Activated CD8-positive, alpha-beta memory T cell treated with anti-CD3 and anti-CD28 coated beads, Interleukin-2, amount 10 ng/mL, durations not matched to agents 7 days and 5 days (primary cell): Measurements from ENCODE around the gene ABHD16A. TPM values are rescaled to one million over a fixed set of nuclear protein-coding genes. Genes with fewer than 3 reads are reported as not detected.

Experiments used
- ATAC-seq: fragments of 150-1000 bp; cut with Tn5 transposase; one replicate; pipeline ENCODE4 v1.10.0; 2021; ENCODE audit warnings: moderate library complexity
- CTCF ChIA-PET: fragments of 350-600 bp; sonication (Branson Sonifier 250); formaldehyde crosslinking; loops from one replicate; lab custom pipeline; 2021; ENCODE audit warnings: antibody characterized with exemption; lab: Charles Lee
- DNase-seq: peaks from one replicate; pipeline ENCODE4 v3.0.0-alpha.2; 2020
- H3K27ac Mint-ChIP-seq: one replicate; pipeline ENCODE4 v1.8.0; 2021; ENCODE audit warnings: mild to moderate bottlenecking, mixed read lengths
- H3K27me3 Mint-ChIP-seq: one replicate; pipeline ENCODE4 v1.8.0; 2021; ENCODE audit warnings: mixed read lengths
- H3K36me3 Mint-ChIP-seq: one replicate; pipeline ENCODE4 v1.8.0; 2021; ENCODE audit warnings: mild to moderate bottlenecking, mixed read lengths
- H3K4me1 Mint-ChIP-seq: one replicate; pipeline ENCODE4 v1.8.0; 2021; ENCODE audit warnings: mixed read lengths
- H3K4me3 Mint-ChIP-seq: one replicate; pipeline ENCODE4 v1.8.0; 2021; ENCODE audit warnings: mild to moderate bottlenecking, moderate library complexity, mixed read lengths
- H3K9me3 Mint-ChIP-seq: one replicate; pipeline ENCODE4 v1.8.0; 2022; ENCODE audit warnings: low read depth, mixed read lengths
- total RNA-seq, 2 experiments: library from RNA; stranded (reverse); gene quantifications; one replicate each; pipeline ENCODE4 v1.2.3, GENCODE V29; 2021

ABHD16A gene
- total RNA-seq, 2 experiments from 2014 or later: 49.0 to 56.7 TPM

DNA sequence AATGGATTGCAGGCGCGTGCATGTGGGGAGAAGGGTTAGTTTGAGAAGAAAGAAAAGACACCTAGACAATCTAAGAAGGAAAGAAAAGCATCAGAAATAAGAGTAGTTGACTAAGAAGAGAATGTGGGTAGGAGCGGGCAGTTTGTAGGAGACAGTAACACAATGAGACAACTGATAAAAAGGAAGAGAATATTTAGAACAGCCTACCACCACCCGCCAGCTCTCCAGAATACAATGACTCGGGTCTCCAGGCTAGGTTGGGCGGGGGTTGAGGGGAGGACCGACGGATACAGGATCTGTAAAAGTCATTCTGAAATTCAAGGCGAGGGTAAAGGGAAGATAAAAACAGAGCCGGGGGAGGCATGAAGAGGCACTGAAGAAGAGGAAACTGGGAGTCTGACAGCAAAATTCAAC, 712 bp downstream of the ABHD16A start:
- Mint-ChIP-seq H3K27me3 (no peaks in the 10 kb centered on the region), H3K9me3 (no peaks in the 10 kb centered on the region), H3K4me1 (peaks cover 37% of the 10 kb centered on the region), H3K4me3 (peak overlapping the region; percentile 100), H3K27ac (peak overlapping the region; percentile 98), H3K36me3 (peaks cover 15% of the 10 kb centered on the region)
- ATAC-seq (no peak), DNase-seq (no peak)
- CTCF ChIA-PET: interaction anchor here (1.0 to 3.3 kb wide), 8 partner anchors 9 to 161 kb away, joined by 3 to 15 read pairs (median 5); partner anchors contain the start of genes CLIC1, DDX39B and LY6G5C

DNA sequence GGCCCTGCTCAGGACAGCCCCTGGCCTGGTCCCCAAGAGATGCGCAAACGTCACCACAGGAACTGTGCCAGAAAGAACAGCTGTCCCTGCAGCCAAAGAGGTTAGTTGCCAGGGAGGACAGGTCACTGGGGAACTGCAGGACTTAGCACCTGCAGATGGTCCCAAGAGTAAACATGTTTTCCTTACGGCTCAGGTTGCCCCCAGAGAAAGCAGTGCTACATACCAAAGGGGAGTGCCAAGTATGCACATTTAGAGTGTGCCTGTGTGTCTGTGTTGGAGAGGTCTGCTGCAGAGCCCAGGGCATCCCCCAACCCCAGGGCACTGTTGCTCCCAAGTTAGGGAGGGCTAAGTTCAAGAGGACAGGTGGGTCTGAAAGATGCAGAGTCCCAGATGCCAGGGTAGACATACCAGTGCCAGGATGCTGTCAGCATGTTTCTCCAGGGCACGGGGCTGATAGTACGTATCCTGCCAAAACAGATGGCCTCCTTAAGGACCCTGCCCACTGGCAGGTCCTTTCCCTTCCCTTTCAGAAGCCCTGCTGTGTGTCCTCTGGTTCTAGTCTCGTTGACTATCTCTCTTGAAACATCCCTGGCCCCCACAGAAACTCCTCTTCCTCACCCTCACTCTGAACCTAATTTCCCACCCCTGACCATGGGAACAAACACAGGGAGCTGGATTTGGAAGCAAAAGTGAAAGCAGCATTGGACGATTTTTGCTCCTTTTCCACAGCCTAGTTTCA, 1.3 kb downstream of the ABHD16A start:
- Mint-ChIP-seq H3K27me3 (no peaks in the 10 kb centered on the region), H3K9me3 (no peaks in the 10 kb centered on the region), H3K27ac (peak overlapping the region; percentile 98), H3K4me1 (peaks cover 39% of the 10 kb centered on the region), H3K36me3 (peaks cover 21% of the 10 kb centered on the region), H3K4me3 (peak overlapping the region; percentile 100)
- ATAC-seq: no peak
- CTCF ChIA-PET: interaction anchor here (1.0 to 3.3 kb wide), 4 partner anchors 21 to 128 kb away, joined by 4 to 15 read pairs (median 5); partner anchors contain the start of genes CLIC1 and LY6G5C
- DNase-seq: no peak

DNA sequence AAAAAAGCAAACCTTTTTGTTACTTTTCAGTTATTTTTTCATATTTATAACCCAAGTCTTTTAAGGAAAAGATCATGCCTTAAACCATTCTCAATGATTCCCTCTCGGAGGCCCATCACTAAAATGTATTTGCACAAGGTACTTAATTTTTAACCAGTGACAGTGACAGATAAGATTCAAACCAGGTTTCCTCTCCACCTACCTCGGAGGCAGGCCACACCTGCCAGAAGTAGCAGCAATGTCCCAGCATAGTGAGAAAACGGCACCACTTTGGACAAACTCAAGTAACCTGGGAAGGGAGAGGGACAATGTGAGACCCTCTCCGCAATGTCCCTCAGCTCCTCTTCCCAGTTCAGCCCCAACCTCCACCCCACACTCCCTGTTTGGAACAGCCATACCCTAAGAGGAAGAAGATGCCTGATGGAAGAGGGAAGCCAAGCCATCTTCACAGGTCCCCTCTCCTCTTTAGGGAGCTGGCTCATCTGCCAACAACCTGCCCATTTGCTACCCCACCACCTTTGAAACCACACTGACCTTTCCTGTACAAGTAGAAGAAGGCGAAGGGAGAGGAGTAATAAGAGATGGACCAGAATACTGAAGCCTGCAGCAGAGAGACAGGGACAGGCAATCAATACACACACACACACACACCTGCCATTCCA, 2.3 kb downstream of the ABHD16A start:
- no peaks in the 10 kb centered on the region for H3K27me3 Mint-ChIP-seq
- peaks cover 39% of the 10 kb centered on the region for H3K4me1 Mint-ChIP-seq
- ATAC-seq (no peak), DNase-seq (no peak)
- H3K9me3 Mint-ChIP-seq: no peaks in the 10 kb centered on the region
- H3K27ac Mint-ChIP-seq: peak overlapping the region; percentile 50
- peak overlapping the region; percentile 19 for H3K4me3 Mint-ChIP-seq
- CTCF ChIA-PET: interaction anchor here (1.6 kb wide), 1 partner anchor 20 kb away, joined by 4 read pairs; the partner anchor contains the start of gene LY6G5C
- peaks cover 25% of the 10 kb centered on the region for H3K36me3 Mint-ChIP-seq

DNA sequence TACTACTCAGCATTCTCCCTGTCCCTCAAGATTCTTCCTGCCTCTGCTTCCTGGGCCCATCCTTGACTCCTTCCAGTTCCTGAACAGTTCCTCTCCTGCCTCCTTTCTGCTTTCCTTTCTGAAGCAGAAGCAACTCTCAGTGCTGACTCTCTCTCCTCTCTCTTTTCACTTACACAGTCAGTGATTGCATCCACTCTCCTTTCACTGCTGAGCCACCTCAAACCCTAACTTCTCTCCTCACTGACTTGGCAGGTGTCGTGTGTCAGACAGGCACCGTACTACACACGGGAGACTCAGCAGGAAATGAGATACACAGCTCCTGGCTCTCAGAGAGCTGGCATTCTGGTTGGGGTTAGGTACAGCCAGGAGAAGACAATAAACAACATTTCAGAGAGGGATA, 5.6 kb downstream of the ABHD16A start:
- CTCF ChIA-PET: no interaction called here
- H3K36me3 Mint-ChIP-seq: peaks cover 30% of the 10 kb centered on the region
- H3K9me3 Mint-ChIP-seq: no peaks in the 10 kb centered on the region
- ATAC-seq: peak; percentile 37
- no peak overlapping the region for H3K4me3 Mint-ChIP-seq
- H3K27me3 Mint-ChIP-seq: no peaks in the 10 kb centered on the region
- no peak for DNase-seq
- H3K4me1 Mint-ChIP-seq: peaks cover 31% of the 10 kb centered on the region
- peak overlapping the region; percentile 69 for H3K27ac Mint-ChIP-seq

DNA sequence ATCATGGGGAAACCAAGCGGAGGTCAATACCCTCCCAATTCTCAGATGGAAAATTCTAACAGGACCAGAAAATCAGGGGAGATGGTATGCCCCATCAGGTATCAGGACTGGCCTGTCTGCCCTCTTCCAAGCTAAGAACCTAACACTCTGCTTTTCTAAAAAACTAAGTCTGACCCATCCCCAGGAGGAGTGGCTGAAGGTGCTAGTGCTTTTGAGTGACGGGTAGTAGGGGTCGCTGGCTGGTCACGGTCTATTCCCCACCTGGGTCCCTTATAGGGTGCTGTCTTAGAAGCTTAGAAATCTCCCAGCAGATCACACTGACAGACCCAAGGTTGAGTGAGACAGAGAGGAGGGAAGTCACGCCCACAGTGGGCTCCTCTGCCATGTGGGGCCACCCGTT, 9.6 kb downstream of the ABHD16A start:
- CTCF ChIA-PET: interaction anchor here (1.2 to 1.6 kb wide), 2 partner anchors 10 to 45 kb away, joined by 3 to 4 read pairs; partner anchors contain the start of gene ABHD16A
- Mint-ChIP-seq H3K9me3 (no peaks in the 10 kb centered on the region), H3K27me3 (no peaks in the 10 kb centered on the region), H3K27ac (no peak overlapping the region), H3K4me3 (no peak overlapping the region), H3K4me1 (peaks cover 8% of the 10 kb centered on the region), H3K36me3 (peaks cover 28% of the 10 kb centered on the region)
- ATAC-seq (no peak), DNase-seq (no peak)

DNA sequence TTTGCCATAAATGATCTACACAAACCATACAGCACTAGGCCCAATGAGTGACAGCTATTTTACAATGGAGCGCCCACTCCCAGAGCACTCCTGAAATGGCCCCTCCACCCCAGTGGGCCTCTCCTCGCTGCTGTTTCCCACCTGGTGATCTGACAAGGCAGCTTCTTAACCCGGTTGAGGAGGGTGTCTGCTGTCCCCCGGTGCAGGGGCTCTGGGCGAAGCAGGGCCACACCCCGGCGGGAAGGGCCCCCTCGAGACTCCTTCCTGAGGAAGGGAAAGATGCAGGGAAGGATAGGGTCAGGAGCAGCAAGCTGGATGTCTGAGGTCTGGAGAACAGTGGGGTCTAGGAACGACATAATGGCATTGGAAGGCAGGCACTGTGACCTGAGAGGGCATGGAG, 10.2 kb downstream of the ABHD16A start:
- no peaks in the 10 kb centered on the region for H3K27me3 Mint-ChIP-seq
- ATAC-seq (no peak), DNase-seq (no peak)
- no peaks in the 10 kb centered on the region for H3K9me3 Mint-ChIP-seq
- no peak overlapping the region for H3K27ac Mint-ChIP-seq
- CTCF ChIA-PET: interaction anchor here (0.6 to 1.6 kb wide), 3 partner anchors 11 to 137 kb away, joined by 3 to 4 read pairs (median 3); partner anchors contain the start of gene ABHD16A
- H3K4me1 Mint-ChIP-seq: peaks cover 6% of the 10 kb centered on the region
- H3K4me3 Mint-ChIP-seq: no peak overlapping the region
- peaks cover 26% of the 10 kb centered on the region for H3K36me3 Mint-ChIP-seq

DNA sequence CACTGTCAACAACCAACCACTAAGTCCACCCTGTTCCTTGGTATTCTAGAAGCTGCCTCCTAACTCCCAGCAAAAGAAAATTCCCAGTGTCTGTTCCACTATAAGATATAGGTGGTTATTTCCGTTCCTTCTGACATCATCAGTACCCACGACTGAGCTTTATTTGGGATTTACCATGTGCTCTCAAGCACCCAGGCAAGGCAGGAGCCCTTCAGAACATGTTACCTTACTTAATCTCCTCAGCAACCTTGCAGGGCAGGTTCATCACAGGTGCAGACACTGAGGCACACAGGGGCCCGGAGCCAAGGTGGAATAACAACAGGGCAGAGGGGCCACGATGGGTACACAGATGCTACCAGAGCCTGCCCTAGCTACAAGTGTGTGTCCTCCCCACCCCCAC, 10.8 kb downstream of the ABHD16A start:
- H3K27me3 Mint-ChIP-seq: no peaks in the 10 kb centered on the region
- H3K4me3 Mint-ChIP-seq: no peak overlapping the region
- no peak overlapping the region for H3K27ac Mint-ChIP-seq
- H3K36me3 Mint-ChIP-seq: peaks cover 25% of the 10 kb centered on the region
- H3K9me3 Mint-ChIP-seq: no peaks in the 10 kb centered on the region
- DNase-seq: no peak
- CTCF ChIA-PET: interaction anchor here (0.6 to 1.5 kb wide), 2 partner anchors 19 to 138 kb away, joined by 3 read pairs; no protein-coding TSS in a partner anchor
- no peak for ATAC-seq
- H3K4me1 Mint-ChIP-seq: peaks cover 1% of the 10 kb centered on the region

DNA sequence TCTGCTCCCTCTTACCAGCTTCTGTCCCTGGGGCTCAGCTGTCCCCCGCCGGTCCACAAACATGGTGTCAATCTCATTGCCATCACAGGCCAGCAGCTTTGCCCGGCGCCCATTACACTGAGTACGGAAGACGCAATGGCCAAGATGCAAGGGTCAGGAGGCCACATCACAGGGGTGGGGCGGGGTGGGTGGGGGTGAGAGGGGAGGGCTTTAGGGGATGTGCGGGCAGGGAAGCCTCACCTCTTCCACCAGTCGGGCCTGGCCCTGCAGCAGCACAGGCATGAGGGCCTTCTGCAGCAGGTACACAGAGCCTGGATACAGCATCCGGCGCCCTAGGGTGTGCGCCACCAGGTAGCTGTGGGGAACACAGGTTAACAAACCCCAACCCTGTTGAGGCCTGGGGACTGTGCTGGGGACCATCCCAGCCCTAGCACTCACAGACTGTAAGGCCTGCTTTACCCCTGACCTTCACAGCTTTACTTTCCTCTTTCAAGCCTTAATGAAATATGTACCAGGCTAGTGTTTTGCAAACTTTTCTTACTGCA, 11.5 kb downstream of the ABHD16A start:
- ATAC-seq (no peak), DNase-seq (no peak)
- Mint-ChIP-seq H3K4me3 (no peak overlapping the region), H3K27me3 (no peaks in the 10 kb centered on the region), H3K27ac (no peak overlapping the region), H3K9me3 (no peaks in the 10 kb centered on the region), H3K36me3 (peaks cover 20% of the 10 kb centered on the region), H3K4me1 (no peaks in the 10 kb centered on the region)
- CTCF ChIA-PET: interaction anchor here (1.0 to 2.1 kb wide), 3 partner anchors 10 to 100 kb away, joined by 3 to 6 read pairs (median 4); partner anchors contain the start of gene LY6G5C

DNA sequence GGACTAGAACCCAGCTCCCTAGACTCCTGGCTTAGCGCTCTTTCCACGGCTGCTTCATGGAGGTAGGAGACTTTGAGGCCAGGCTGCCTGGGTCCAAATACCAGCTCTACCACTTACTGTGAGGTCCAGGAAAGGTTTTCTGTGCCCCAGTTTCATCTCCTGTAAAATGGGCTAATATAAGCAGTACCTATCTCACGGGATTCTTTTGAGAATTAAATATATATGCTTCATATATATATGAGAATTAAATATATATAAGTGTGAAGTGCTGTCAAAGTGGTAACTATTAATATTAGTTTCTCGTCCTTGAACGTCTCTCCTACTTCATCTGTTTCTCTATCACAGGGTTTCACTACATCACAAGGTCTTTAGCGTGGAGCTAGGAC, 12.1 kb downstream of the ABHD16A start:
- no peaks in the 10 kb centered on the region for H3K27me3 Mint-ChIP-seq
- CTCF ChIA-PET: interaction anchor here (1.0 to 2.1 kb wide), 2 partner anchors 10 to 100 kb away, joined by 4 to 6 read pairs; partner anchors contain the start of gene LY6G5C
- H3K36me3 Mint-ChIP-seq: peaks cover 18% of the 10 kb centered on the region
- DNase-seq (no peak), ATAC-seq (no peak)
- H3K4me1 Mint-ChIP-seq: no peaks in the 10 kb centered on the region
- no peak overlapping the region for H3K27ac Mint-ChIP-seq
- no peaks in the 10 kb centered on the region for H3K9me3 Mint-ChIP-seq
- no peak overlapping the region for H3K4me3 Mint-ChIP-seq

DNA sequence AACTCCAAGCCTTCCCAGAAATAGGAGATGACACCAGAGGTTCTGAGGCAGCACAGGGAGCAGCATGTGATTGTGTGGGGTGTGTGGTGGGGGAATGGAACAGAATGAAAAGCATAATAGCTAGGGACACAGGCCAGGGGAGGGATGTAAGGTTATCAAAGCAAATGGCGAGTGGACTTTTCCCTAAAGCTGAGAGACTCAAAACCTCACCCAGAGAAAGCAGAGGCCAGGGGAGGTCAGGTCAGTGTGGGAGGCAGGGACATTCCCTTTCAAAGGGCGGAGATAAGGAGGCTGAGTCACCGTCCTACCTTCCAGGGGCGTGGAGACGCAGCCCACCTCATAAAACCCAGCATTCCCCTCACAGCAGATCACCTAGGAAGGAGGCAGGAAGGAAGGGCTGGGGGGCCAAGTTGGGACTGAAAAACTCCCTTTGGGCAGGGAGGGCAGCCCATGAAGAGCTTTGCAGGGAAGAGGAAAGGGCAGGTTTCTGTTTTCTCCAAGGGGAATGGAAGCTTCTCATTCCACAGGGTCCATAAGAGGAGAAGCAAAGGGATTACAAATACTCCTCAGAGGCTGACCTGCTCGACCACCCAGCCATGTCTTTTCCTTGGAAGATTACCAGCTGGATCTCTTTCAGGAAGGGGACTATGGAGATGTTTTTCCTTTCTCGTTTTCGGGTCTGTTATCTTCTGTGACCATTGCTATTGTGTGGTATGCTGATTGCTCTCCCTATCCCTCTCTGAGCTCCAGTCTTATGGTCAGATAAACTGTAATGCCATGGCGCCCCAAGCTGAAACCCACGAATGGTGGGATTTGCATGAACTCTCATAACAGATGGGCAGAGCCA, 12.7 kb downstream of the ABHD16A start:
- DNase-seq: no peak
- H3K4me1 Mint-ChIP-seq: no peaks in the 10 kb centered on the region
- no peaks in the 10 kb centered on the region for H3K27me3 Mint-ChIP-seq
- H3K9me3 Mint-ChIP-seq: no peaks in the 10 kb centered on the region
- no peak overlapping the region for H3K27ac Mint-ChIP-seq
- CTCF ChIA-PET: interaction anchor here (1.0 to 2.1 kb wide), 3 partner anchors 9 to 101 kb away, joined by 3 to 6 read pairs (median 4); partner anchors contain the start of gene LY6G5C
- peaks cover 18% of the 10 kb centered on the region for H3K36me3 Mint-ChIP-seq
- no peak for ATAC-seq
- no peak overlapping the region for H3K4me3 Mint-ChIP-seq

DNA sequence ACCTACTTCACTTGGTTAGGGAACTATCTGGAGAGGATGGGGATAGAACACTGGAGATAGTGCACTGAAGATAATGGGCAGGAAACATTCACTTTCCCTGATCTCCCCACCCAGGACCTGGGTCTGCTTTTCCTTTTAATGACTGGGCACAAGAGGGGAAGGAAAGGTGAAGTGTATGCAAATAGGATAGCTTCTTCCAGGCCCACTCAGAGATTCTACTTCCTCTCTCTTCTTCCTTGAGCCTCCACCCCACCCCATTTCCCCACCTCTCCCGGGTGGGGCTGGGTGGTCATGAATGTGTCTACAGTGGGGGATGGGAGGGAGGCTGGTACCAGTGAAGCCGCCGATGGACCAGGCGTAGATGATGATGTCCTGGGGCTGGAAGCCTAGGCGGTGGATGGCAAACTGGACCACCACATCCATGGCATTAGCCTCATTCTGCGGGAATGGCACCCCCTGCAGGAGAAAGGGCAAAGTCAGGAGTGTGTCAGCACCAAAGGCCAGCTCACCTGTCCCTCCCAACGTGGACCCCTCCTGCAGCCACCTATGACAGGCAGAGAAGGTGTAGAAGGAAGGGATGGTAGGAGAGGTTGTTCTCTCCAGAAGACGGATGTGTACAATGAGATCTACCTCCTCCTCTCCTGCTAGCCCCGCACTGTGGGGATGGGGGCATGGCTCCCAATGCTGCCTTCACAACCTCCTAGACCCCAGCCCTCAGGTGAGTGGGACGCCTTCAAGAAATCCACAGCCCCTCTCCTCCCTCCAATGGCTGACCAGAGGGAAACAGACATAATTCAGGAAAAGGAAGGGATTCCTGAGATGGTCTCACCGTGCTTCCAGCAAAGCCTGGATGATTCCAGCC, 13.6 kb downstream of the ABHD16A start:
- DNase-seq: no peak
- H3K27me3 Mint-ChIP-seq: no peaks in the 10 kb centered on the region
- ATAC-seq: peak; percentile 53
- H3K4me1 Mint-ChIP-seq: no peaks in the 10 kb centered on the region
- no peaks in the 10 kb centered on the region for H3K9me3 Mint-ChIP-seq
- H3K4me3 Mint-ChIP-seq: no peak overlapping the region
- peaks cover 14% of the 10 kb centered on the region for H3K36me3 Mint-ChIP-seq
- CTCF ChIA-PET: interaction anchor here (1.4 to 2.1 kb wide), 2 partner anchors 8 to 67 kb away, joined by 3 to 6 read pairs; partner anchors contain the start of gene LY6G5C
- H3K27ac Mint-ChIP-seq: no peak overlapping the region
